Heart right ventricle (tissue), 16 donors: ENCODE results near the gene CAPN15. TPM values are rescaled to one million over a fixed set of nuclear protein-coding genes. Genes with fewer than 3 reads are reported as not detected.
A peak's percentile ranks its signal among the peaks of the same experiment; 100 is the strongest.

Experiments used
- ATAC-seq, 8 donors: fragments of 200-7000 bp; cut with Tn5 transposase; one replicate each; pipeline ENCODE4 v1.9.1; 2020; ENCODE audit warnings: mild to moderate bottlenecking in 8 of 8, moderate library complexity in 8 of 8, moderate number of reproducible peaks in 1 of 8
- DNase-seq, 2 donors: peaks; one replicate each; pipeline ENCODE4 v3.0.0-alpha.2; 2020
- H3K27ac ChIP-seq, 10 donors: fragments of 200-600 bp; sonication (generic) in 2 of 10; one replicate each; pipeline versions ENCODE4 v1.5.0 to v1.8.0; 2020 to 2022; ENCODE audit warnings: mild to moderate bottlenecking in 3 of 10
- H3K27me3 ChIP-seq, 7 donors: fragments of 200-600 bp; one replicate each; pipeline ENCODE4 v1.8.0; 2021 to 2022; ENCODE audit warnings: mild to moderate bottlenecking in 2 of 7
- H3K36me3 ChIP-seq, 9 donors: fragments of 200-600 bp; sonication (generic) in 1 of 9; one replicate each; pipeline versions ENCODE4 v1.5.0 to v1.8.0; 2020 to 2022; ENCODE audit warnings: mild to moderate bottlenecking in 2 of 9
- H3K4me1 ChIP-seq, 9 donors: fragments of 200-600 bp; sonication (generic) in 1 of 9; one replicate each; pipeline versions ENCODE4 v1.5.0 to v1.8.0; 2020 to 2022; ENCODE audit warnings: mild to moderate bottlenecking in 4 of 9
- H3K4me3 ChIP-seq, 10 donors: fragments of 200-600 bp; sonication (generic) in 2 of 10; one replicate each; pipeline versions ENCODE4 v1.5.0 to v1.8.0; 2020 to 2022; ENCODE audit warnings: mild to moderate bottlenecking in 7 of 10, moderate library complexity in 2 of 10
- H3K9me3 ChIP-seq, 11 donors: fragments of 200-600 bp in 10 of 11; sonication (generic) in 2 of 11; one replicate each; pipeline versions ENCODE4 v1.5.0 to v1.8.0; 2013 to 2022; ENCODE audit warnings: mild to moderate bottlenecking in 2 of 11, control low read depth in 1 of 11, moderate library complexity in 1 of 11
- CTCF ChIP-seq, 9 donors: fragments of 200-600 bp; sonication (generic) in 2 of 9; IDR thresholded peaks; one replicate each; pipeline versions ENCODE4 v1.5.0 to v1.8.0; 2021 to 2022; ENCODE audit warnings: antibody characterized with exemption in 9 of 9, mild to moderate bottlenecking in 5 of 9, moderate library complexity in 1 of 9
- WGBS, 2 donors: extraction: QIAGEN DNeasy Blood & Tissue Kit; methylation state at CpG; one replicate each; pipeline ENCODE4 v1.1.7; 2013; ENCODE audit warnings: inconsistent platforms in 1 of 2; 5-methylcytosine and 5-hydroxymethylcytosine counted together
- intact Hi-C, 10 donors: fragments of 100-400 bp; cut with DNase I; formaldehyde crosslinking; loops; one replicate each; pipeline versions ENCODE4 v1.11.1 to v1.14.2; 2022
- polyA plus RNA-seq, 2 donors: library from polyadenylated mRNA; stranded (reverse); fragments of 200-250 nt; gene quantifications; one replicate each; pipeline ENCODE4 v1.2.3, GENCODE V29; 2013
- total RNA-seq, 10 donors: library from RNA; stranded (reverse); fragmentation: NEBNext Ultra II Directional in 3 of 10; extraction: Animal tissue kit (Norgen Biotek cat#: 25700) in 3 of 10; gene quantifications; one replicate each; pipeline versions ENCODE4 v1.2.1 to v1.2.4, GENCODE V29; 2021 to 2023
- donor health status: Arrhythmogenic right ventricular cardiomyopathy.
- donor health status: ischemic (EF 13 %, LVEDD 7.1; RV severe dilation, severe dysfunction).
- donor health status: healthy with polysubstance abuse.
- donor health status: DM: no; HTN: yes; CAD: no.
- donor health status: DM: no; HTN: no; CAD: no.
- donor health status: ischemic (EF 25% LVEDD 6.9; RV normal size, moderate dysfunction).
- donor health status: ischemic (EF 25% LVEDD 5.7; RV mildly dilated, moderate dysfunction).
- donor health status: healthy.
- donor health status: DM: yes; HTN: yes; CAD: no.
- donor health status: Ischemic cardiomyopathy.
- donor health status: ischemic (EF 35%, LVEDD 5.7; RV mildly dilated, moderate dysfunction).
- donor health status: nonischemic (EF 11% LVEDD 7.7; RV severe dilation, severe dysfunction).
- donor health status: DM: yes; HTN: yes; CAD: no.
- donor health status: PGD.
- donor health status: ischemic (EF 29% LVEDD 5.4; RV normal size, mild dysfunction).
- donor health status: nonischemic (EF 23%, LVEDD 6.1; RV moderate dilation, normal function).

Gene CAPN15
- total and polyA plus RNA-seq, 12 donors = 11.1 to 39.5 (median 16.0) TPM

GRCh38 chr16:586645-587590 is 59.4 kb downstream of the CAPN15 start:
- H3K4me3 ChIP-seq = peak overlapping the region in 3 of 10 donors; percentile 8 to 91 (median 86)
- intact Hi-C loops = loop anchor here in 5 of 10 donors (5.0 to 10.0 kb wide), 4 partner anchors 68 to 162 kb away; partner anchors contain the start of genes RHOT2 (in 2 of the 5) and RAB11FIP3 (in 1 of the 5)
- TF ChIP-seq CTCF (IDR thresholded peaks at IDR 0.05) = no peak
- H3K4me1 ChIP-seq = peaks cover 10 to 60% (median 38%) of the 10 kb centered on the region in 9 donors
- H3K36me3 ChIP-seq = peaks cover 0 to 7% (median 0%) of the 10 kb centered on the region in 9 donors
- ATAC-seq (no peak), DNase-seq (peak in 1 of 2 donors; percentile 57)
- H3K27ac ChIP-seq = peak overlapping the region in 7 of 10 donors; percentile 11 to 100 (median 97)
- no peaks in the 10 kb centered on the region for H3K9me3 ChIP-seq
- 63 to 72% methylated on average over 14 of the region's 14 CpGs for WGBS, 2 donors
- no peaks in the 10 kb centered on the region for H3K27me3 ChIP-seq

- Histone ChIP-seq H3K27ac (peak overlapping the region; percentile 80 to 100 (median 99)), H3K4me3 (peak overlapping the region; percentile 54 to 97 (median 85)), H3K27me3 (no peaks in the 10 kb centered on the region), H3K9me3 (no peaks in the 10 kb centered on the region), H3K36me3 (peaks cover 0 to 9% (median 0%) of the 10 kb centered on the region in 9 donors), H3K4me1 (peaks cover 10 to 67% (median 45%) of the 10 kb centered on the region in 9 donors)
- WGBS, 2 donors = 0 to 1% methylated on average over 21 of the region's 21 CpGs
- ATAC-seq (no peak), DNase-seq (peak in 1 of 2 donors; percentile 45)
- TF ChIP-seq CTCF (IDR thresholded peaks at IDR 0.05) = no peak
- intact Hi-C loops = loop anchor here in 5 of 10 donors (2.0 to 10.0 kb wide), 6 partner anchors 20 to 164 kb away; partner anchors contain the start of genes RHOT2 (in 2 of the 5), METTL26 (in 1 of the 5), PIGQ (in 1 of the 5) and RAB11FIP3 (in 1 of the 5)
Observed at GRCh38 chr16:588639-588888, 61.1 kb downstream of the CAPN15 start.

GRCh38 chr16:588889-589657 is 61.6 kb downstream of the CAPN15 start:
- H3K4me1 ChIP-seq = peaks cover 10 to 64% (median 42%) of the 10 kb centered on the region in 9 donors
- H3K4me3 ChIP-seq = peak overlapping the region; percentile 54 to 97 (median 85)
- 0 to 1% methylated on average over 88 to 107 of the region's 107 CpGs for WGBS, 2 donors
- no peaks in the 10 kb centered on the region for H3K9me3 ChIP-seq
- DNase-seq (peak; percentile 98 to 99), ATAC-seq (peak; percentile 87 to 96 (median 92))
- intact Hi-C loops = loop anchor here in 5 of 10 donors (2.0 to 10.0 kb wide), 6 partner anchors 20 to 164 kb away; partner anchors contain the start of genes RHOT2 (in 2 of the 5), METTL26 (in 1 of the 5), PIGQ (in 1 of the 5) and RAB11FIP3 (in 1 of the 5)
- H3K27ac ChIP-seq = peak overlapping the region; percentile 80 to 100 (median 99)
- H3K36me3 ChIP-seq = peaks cover 0 to 13% (median 0%) of the 10 kb centered on the region in 9 donors
- H3K27me3 ChIP-seq = no peaks in the 10 kb centered on the region
- TF ChIP-seq CTCF (IDR thresholded peaks at IDR 0.05) = no peak
